Rectal smooth muscle tissue (tissue), 1 donor: ENCODE measurements around the gene PPP1R18.

Experiments used
- H3K27ac ChIP-seq: one replicate; pipeline ENCODE4 v1.7.0; 2013; ENCODE audit warnings: low read depth, low read length, inconsistent platforms
- H3K27me3 ChIP-seq: one replicate; pipeline ENCODE4 v1.7.0; 2013; ENCODE audit warnings: low read length; ENCODE audit not compliant: control insufficient read depth, insufficient read depth
- H3K36me3 ChIP-seq: one replicate; pipeline ENCODE4 v1.7.0; 2013; ENCODE audit warnings: low read length; ENCODE audit not compliant: control insufficient read depth, insufficient read depth
- H3K4me1 ChIP-seq: one replicate; pipeline ENCODE4 v1.7.0; 2013; ENCODE audit warnings: low read length; ENCODE audit not compliant: control insufficient read depth, insufficient read depth
- H3K4me3 ChIP-seq: one replicate; pipeline ENCODE4 v1.7.0; 2013; ENCODE audit warnings: low read length
- H3K9ac ChIP-seq: one replicate; pipeline ENCODE4 v1.7.0; 2013; ENCODE audit warnings: low read length

Gene PPP1R18

DNA sequence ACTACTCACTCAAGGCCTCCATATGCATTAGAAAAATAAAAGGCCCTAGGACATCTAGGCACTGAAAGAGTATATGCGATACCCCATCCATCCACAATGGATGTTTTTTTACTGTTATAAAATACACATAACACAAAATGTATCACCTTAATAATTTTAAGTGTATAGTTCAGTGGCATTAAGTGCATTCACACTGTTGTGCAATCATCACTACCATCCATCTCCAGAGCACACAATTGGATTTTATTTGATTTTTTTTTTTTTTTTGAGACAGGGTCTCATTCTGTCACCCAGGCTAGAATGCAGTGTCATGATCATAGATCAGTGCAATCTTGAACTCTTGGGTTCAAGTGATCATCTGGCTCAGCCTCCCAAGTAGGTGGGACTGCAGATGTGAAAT, 27.8 kb upstream of the PPP1R18 start:
- Histone ChIP-seq H3K27me3 (no peaks in the 10 kb centered on the region), H3K4me1 (peaks cover 6% of the 10 kb centered on the region), H3K36me3 (peaks cover 12% of the 10 kb centered on the region), H3K27ac (no peak overlapping the region), H3K9ac (no peak overlapping the region), H3K4me3 (no peak overlapping the region)

DNA sequence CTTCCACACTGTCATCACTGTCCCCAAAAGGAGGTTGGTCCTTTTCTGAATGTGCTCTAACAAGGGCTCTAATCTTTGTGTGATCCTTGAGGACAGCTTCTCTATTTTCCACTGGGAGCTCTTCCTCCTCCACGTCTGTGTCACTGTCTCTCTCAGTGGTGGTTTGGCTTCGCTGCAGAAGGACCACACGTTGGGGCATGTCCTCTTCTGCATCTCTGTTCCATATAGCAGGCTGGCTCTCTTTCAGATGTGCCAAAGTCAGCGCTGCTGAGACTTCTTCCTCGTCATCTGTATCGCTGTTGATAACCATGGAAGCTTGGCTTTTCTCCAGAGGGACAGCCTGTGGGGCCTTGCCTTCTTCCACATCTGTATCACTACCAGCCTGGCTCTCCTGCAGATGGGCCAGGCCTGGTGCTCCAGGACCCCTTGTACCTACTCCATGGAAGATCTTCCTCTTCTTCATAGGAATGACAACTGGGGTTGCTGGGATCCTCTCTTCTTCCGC, 26.0 kb upstream of the PPP1R18 start:
- H3K27me3 ChIP-seq = no peaks in the 10 kb centered on the region
- no peak overlapping the region for H3K27ac ChIP-seq
- no peak overlapping the region for H3K4me3 ChIP-seq
- H3K9ac ChIP-seq = no peak overlapping the region
- H3K36me3 ChIP-seq = peaks cover 19% of the 10 kb centered on the region
- H3K4me1 ChIP-seq = peaks cover 6% of the 10 kb centered on the region

DNA sequence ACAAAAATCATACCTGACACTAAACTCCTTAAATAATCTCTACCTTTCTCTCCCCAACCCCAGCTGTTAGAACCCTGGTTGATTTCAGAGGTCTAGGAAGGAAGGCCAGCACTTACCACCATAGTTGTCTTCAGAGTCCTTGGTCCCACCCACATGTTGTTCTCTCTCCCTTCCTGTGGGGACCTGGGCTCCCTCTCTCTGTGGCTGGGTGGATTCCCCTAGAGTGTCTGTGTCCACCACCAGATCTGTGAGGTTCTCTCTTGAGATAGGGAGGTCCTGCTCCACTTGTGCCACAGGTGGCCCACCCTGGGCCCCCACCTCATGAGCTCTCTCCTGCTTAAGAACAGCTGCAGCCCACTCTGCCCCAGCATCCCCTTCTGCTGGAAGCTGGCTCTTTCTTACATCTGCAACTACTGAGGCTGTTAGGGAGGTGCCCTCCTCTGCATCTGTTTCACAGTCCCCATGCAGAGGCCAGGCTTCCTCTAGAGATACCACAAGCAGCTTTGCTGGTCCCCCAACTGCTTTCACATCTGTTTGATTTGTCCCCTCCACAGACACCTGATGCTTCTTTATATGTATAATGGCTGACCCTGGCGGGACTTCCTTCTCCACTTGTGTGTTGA, 25.4 kb upstream of the PPP1R18 start:
- H3K27me3 ChIP-seq = no peaks in the 10 kb centered on the region
- no peak overlapping the region for H3K27ac ChIP-seq
- peaks cover 19% of the 10 kb centered on the region for H3K36me3 ChIP-seq
- no peak overlapping the region for H3K4me3 ChIP-seq
- H3K4me1 ChIP-seq = peaks cover 6% of the 10 kb centered on the region
- H3K9ac ChIP-seq = no peak overlapping the region

GRCh38 chr6:30709101-30709868, 22.8 kb upstream of the PPP1R18 start:
- Histone ChIP-seq H3K27ac (no peak overlapping the region), H3K27me3 (no peaks in the 10 kb centered on the region), H3K9ac (no peak overlapping the region), H3K4me3 (no peak overlapping the region), H3K4me1 (no peaks in the 10 kb centered on the region), H3K36me3 (peaks cover 19% of the 10 kb centered on the region)

- Histone ChIP-seq H3K9ac (no peak overlapping the region), H3K4me1 (no peaks in the 10 kb centered on the region), H3K27ac (no peak overlapping the region), H3K36me3 (peaks cover 20% of the 10 kb centered on the region), H3K27me3 (no peaks in the 10 kb centered on the region), H3K4me3 (no peak overlapping the region)
These were observed 20.9 kb upstream of the PPP1R18 start for GRCh38 chr6:30707281-30707850.

DNA sequence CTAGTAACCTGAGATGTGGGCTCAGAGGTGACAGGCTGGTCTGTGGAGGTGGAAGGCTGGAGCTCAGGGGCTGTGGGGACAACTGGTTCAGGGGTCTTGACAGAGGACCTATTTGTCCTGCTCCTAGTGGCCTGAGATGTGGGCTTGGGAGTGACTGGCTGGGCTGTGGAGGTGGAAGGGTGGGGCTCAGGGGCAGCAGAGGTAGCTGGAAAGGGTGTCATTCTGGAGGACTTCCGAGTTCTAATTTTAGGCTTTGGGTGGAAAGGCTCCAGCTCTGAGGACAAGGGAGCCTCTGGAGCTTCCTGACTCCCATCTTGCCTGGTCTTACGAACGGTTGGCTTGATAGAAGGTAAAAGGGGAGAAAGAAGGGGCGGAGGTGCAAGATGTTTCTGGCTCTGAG, 19.2 kb upstream of the PPP1R18 start:
- H3K27ac ChIP-seq = no peak overlapping the region
- peaks cover 11% of the 10 kb centered on the region for H3K36me3 ChIP-seq
- H3K27me3 ChIP-seq = no peaks in the 10 kb centered on the region
- no peaks in the 10 kb centered on the region for H3K4me1 ChIP-seq
- no peak overlapping the region for H3K4me3 ChIP-seq
- H3K9ac ChIP-seq = no peak overlapping the region

DNA sequence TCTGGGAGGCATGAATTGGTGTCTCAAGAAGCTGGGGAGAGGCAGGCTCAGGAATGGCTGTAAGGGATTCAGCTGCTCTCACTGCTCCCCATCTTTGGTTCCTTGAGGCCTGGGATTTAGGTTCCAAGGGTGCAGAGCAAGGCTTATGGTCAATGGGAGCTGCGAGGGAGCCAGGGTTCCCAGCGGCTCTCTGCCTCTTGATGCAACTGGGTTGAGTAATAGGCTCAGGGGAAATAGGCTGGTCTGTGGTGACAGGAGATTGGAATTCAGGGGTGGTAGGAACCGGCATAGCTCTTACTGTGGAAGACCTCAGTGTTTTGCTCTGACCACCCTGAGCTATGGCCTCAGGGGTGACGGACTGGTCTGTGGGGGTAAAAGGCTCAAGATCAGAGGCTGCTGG, 17.4 kb upstream of the PPP1R18 start:
- no peaks in the 10 kb centered on the region for H3K4me1 ChIP-seq
- H3K4me3 ChIP-seq = no peak overlapping the region
- no peak overlapping the region for H3K27ac ChIP-seq
- peaks cover 11% of the 10 kb centered on the region for H3K36me3 ChIP-seq
- no peaks in the 10 kb centered on the region for H3K27me3 ChIP-seq
- no peak overlapping the region for H3K9ac ChIP-seq

- Histone ChIP-seq H3K4me3 (no peak overlapping the region), H3K27me3 (no peaks in the 10 kb centered on the region), H3K27ac (no peak overlapping the region), H3K9ac (no peak overlapping the region), H3K4me1 (no peaks in the 10 kb centered on the region), H3K36me3 (peaks cover 8% of the 10 kb centered on the region)
These were observed 16.6 kb upstream of the PPP1R18 start for GRCh38 chr6:30703011-30703410.

DNA sequence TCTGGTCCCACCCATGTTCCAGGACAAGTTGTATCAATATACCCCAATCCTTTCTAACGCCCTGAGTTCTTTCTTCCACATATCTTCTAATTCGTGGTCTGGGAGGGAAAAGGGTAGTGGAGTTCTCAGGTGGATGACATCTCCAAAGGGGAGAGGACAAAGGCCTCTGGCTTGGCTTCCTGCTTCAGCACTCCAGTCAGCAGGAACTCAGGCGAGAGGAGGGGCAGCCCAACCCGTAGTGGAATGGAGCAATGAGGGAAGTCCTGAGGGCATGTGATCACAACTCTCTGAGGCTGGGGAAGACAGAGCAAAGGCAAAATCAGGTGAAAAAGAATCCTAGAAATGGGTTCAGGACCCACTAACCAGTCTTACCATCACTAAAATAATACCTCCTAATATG, 13.9 kb upstream of the PPP1R18 start:
- H3K4me3 ChIP-seq = no peak overlapping the region
- peaks cover 5% of the 10 kb centered on the region for H3K36me3 ChIP-seq

DNA sequence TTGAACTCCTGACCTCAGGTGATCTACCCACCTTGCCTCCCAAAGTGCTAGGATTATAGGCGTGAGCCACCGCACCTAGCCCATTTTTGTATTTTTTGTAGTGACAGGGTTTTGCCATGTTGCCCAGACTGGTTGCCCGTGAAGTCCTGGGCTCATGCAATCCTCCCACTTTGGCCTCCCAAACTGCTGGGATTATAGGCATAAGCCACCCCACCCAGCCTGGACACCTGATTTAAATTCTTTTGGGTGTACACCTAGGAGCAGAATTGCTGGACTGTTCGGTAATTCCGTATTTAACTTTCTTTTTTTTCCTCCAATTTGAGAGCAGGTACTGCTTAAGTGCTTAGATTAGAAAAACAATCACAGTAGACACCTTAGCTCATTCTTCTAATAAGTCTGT, 10.0 kb upstream of the PPP1R18 start:
- Histone ChIP-seq H3K9ac (no peak overlapping the region), H3K27ac (no peak overlapping the region), H3K4me1 (peaks cover 2% of the 10 kb centered on the region), H3K27me3 (no peaks in the 10 kb centered on the region), H3K36me3 (no peaks in the 10 kb centered on the region), H3K4me3 (no peak overlapping the region)

More for the DNA sequence above, 13.9 kb upstream of the PPP1R18 start:
- Histone ChIP-seq H3K27me3 (no peaks in the 10 kb centered on the region), H3K27ac (no peak overlapping the region), H3K9ac (no peak overlapping the region), H3K4me1 (no peaks in the 10 kb centered on the region)

DNA sequence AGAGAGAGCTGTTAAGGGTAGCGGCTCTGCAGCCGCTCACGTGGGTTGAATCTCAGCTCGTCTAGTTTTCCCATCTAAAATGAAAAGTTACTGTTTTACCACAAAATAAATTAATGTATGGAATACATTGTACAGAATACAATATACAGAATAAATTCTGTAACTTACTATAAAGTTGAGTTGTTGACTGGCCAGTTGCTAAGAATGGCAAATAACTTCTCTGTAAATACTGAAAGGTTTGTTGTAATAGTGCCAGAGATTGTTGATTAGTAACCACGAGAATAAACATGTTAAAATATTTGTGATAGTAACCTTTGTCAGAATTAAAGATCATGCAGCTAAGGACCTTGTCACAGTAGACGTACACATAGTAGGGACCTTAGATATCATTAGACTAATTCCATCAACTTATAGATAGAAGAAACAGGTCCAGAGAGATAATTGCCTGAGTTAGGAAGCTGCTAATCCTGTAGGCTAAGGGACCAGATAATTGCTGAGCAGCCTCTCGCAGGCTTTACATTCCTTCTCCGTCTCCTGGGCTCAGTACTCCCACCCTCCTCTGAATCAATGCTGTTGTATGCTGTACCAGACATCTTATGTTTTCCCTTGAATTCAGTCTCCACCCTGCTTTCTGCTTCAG, 4.9 kb upstream of the PPP1R18 start:
- H3K27ac ChIP-seq = peak overlapping the region; percentile 99
- no peak overlapping the region for H3K9ac ChIP-seq
- H3K27me3 ChIP-seq = no peaks in the 10 kb centered on the region
- H3K4me1 ChIP-seq = peaks cover 33% of the 10 kb centered on the region
- no peaks in the 10 kb centered on the region for H3K36me3 ChIP-seq
- H3K4me3 ChIP-seq = peak overlapping the region; percentile 40

DNA sequence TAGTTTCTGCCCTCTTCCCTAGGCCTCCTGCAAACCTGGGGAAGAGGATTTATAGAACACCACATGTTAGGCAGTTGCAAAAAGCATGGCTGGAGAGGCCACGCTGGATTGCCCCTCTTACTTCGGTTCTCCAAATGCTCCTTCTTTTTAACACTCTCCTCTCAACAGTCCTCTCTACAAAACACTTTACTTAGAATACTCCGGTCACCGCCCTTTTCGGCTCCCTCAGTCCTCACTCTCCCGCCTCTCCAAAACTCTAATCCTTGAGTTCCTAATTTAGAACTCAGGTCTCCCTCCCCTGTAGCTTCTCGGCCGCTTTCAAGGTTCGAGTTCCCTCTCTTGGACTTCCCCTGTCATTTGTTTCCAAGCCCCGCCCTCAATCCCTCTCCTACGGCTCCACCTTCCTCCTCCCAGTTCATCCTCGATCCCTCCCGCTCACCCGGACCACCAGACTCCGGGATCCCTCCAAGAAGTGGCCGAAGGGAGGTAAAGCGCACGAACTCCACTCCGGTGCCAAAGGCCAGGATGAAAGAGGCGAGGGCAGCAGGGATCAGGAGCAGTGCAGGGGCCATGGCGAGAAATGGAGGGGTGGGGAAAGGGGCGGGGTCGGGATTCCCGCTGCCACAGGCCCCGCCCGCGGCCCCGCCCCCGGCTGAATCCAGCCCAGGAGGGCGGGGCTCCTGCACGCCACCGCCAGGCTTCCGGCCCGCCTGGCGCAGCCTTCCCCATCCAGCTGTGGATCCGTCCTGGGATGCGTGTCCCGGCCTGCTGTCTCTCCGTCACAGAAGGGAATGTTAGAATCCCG, 4.2 kb upstream of the PPP1R18 start, which contains the start of gene NRM:
NRM (minus strand) TSS at position 582 of the 805 bp plus-strand sequence; CDS start at position 572, 10 bp downstream.
- Histone ChIP-seq H3K4me1 (peaks cover 33% of the 10 kb centered on the region), H3K4me3 (peak within 1 kb of the TSS; percentile 80), H3K9ac (no peak within 1 kb of the TSS), H3K36me3 (no peaks in the 10 kb centered on the region), H3K27ac (peak within 1 kb of the TSS; percentile 99), H3K27me3 (no peaks in the 10 kb centered on the region)
